ENCODE data around the gene LRRC27.

Gene LRRC27

GRCh38 chr10:132421847-132422751 is 90.1 kb downstream of the LRRC27 start:
- DNase-seq (ENCODE audit: extremely low read depth in 1 of 2, low read depth in 1 of 2), result no peak

GRCh38 chr10:132422903-132423825 is 91.2 kb downstream of the LRRC27 start:
- DNase-seq (ENCODE audit: extremely low read depth in 1 of 2, low read depth in 1 of 2), result no peak

GRCh38 chr10:132423966-132424861 is 92.2 kb downstream of the LRRC27 start:
- no peak for DNase-seq (ENCODE audit: extremely low read depth in 1 of 2, low read depth in 1 of 2)

- DNase-seq (ENCODE audit: extremely low read depth in 1 of 2, low read depth in 1 of 2), result no peak
Observed at GRCh38 chr10:132425029-132425756, 93.2 kb downstream of the LRRC27 start.

GRCh38 chr10:132425757-132426155 is 93.8 kb downstream of the LRRC27 start:
- no peak for DNase-seq (ENCODE audit: extremely low read depth in 1 of 2, low read depth in 1 of 2)

GRCh38 chr10:132427006-132427771 is 95.2 kb downstream of the LRRC27 start:
- DNase-seq (ENCODE audit: extremely low read depth in 1 of 2, low read depth in 1 of 2), result no peak

GRCh38 chr10:132427939-132428367 is 96.0 kb downstream of the LRRC27 start:
- no peak for DNase-seq (ENCODE audit: extremely low read depth in 1 of 2, low read depth in 1 of 2)

GRCh38 chr10:132428486-132428995 is 96.5 kb downstream of the LRRC27 start:
- no peak for DNase-seq (ENCODE audit: extremely low read depth in 1 of 2, low read depth in 1 of 2)
